Suprapubic skin (tissue), 4 donors: Measurements from ENCODE around the gene INPP5A. TPM values are rescaled to one million over a fixed set of nuclear protein-coding genes. Genes with fewer than 3 reads are reported as not detected.
A peak's percentile ranks its signal among the peaks of the same experiment; 100 is the strongest.

Source experiments
- DNase-seq, 2 donors: peaks; one replicate each; pipeline ENCODE4 v3.0.0-alpha.2; 2019; ENCODE audit warnings: low spot score in 2 of 2
- H3K27ac ChIP-seq: fragments of 200-600 bp; sonication (generic); one replicate; pipeline ENCODE4 v1.5.1; 2019
- H3K27me3 ChIP-seq: fragments of 200-600 bp; sonication (generic); one replicate; pipeline ENCODE4 v1.5.1; 2019
- H3K36me3 ChIP-seq: fragments of 200-600 bp; sonication (generic); one replicate; pipeline ENCODE4 v1.5.1; 2019
- H3K4me1 ChIP-seq: fragments of 200-600 bp; sonication (generic); one replicate; pipeline ENCODE4 v1.5.1; 2019
- H3K4me3 ChIP-seq: fragments of 200-600 bp; sonication (generic); one replicate; pipeline ENCODE4 v1.5.1; 2019; ENCODE audit warnings: mild to moderate bottlenecking
- H3K9me3 ChIP-seq: fragments of 200-600 bp; sonication (generic); one replicate; pipeline ENCODE4 v1.5.1; 2019
- CTCF ChIP-seq, 2 donors: fragments of 200-600 bp in 1 of 2; fragments of 450-650 bp in 1 of 2; sonication (generic) in 1 of 2; IDR thresholded peaks; one replicate each; pipeline ENCODE4 v1.5.1; 2016 to 2019; ENCODE audit warnings: antibody characterized with exemption in 2 of 2, mild to moderate bottlenecking in 1 of 2, moderate library complexity in 1 of 2
- EP300 ChIP-seq: sonication (generic); formaldehyde crosslinking; IDR thresholded peaks from one replicate; pipeline ENCODE4 v1.6.1; 2017; ENCODE audit warnings: antibody characterized with exemption
- POLR2A ChIP-seq, 2 donors: fragments of 450-650 bp; IDR thresholded peaks; one replicate each; pipeline ENCODE4 v1.6.1; 2017; ENCODE audit warnings: antibody characterized with exemption in 2 of 2, mild to moderate bottlenecking in 2 of 2, moderate library complexity in 2 of 2
- POLR2AphosphoS5 ChIP-seq, 3 donors: sonication (generic); formaldehyde crosslinking; IDR thresholded peaks; one replicate each; pipeline ENCODE4 v1.6.1; 2017; ENCODE audit warnings: antibody characterized with exemption in 3 of 3
- whole genome bisulfite sequencing: methylation state at CpG from one replicate; pipeline ENCODE4 v1.1.5; 2018; 5-methylcytosine and 5-hydroxymethylcytosine counted together
- total RNA-seq, 4 donors: library from RNA; depleted of rRNA; stranded (reverse); fragments of >200 nt; gene quantifications; one replicate each; pipeline ENCODE4 v1.1.0, GENCODE V29; 2016

Gene INPP5A
- total RNA-seq, 4 donors from 2014 or later: 28.1 to 39.1 (median 32.3) TPM

- no peak for DNase-seq
- WGBS: 84% methylated on average over 8 of the region's 8 CpGs
- TF ChIP-seq POLR2A (IDR thresholded peaks at IDR 0.05) (no peak), POLR2AphosphoS5 (IDR thresholded peaks at IDR 0.05) (no peak), EP300 (no peak), CTCF (IDR thresholded peaks at IDR 0.05) (no peak)
- peaks cover 3% of the 10 kb centered on the region for H3K4me1 ChIP-seq
- H3K27me3 ChIP-seq: no peaks in the 10 kb centered on the region
- no peaks in the 10 kb centered on the region for H3K36me3 ChIP-seq
- no peak overlapping the region for H3K27ac ChIP-seq
- H3K9me3 ChIP-seq: no peaks in the 10 kb centered on the region
- H3K4me3 ChIP-seq: no peak overlapping the region
Observed at GRCh38 chr10:132605390-132605789, 67.8 kb downstream of the INPP5A start.

GRCh38 chr10:132606031-132606491 lies 68.5 kb downstream of the INPP5A start:
- Histone ChIP-seq H3K4me3 (no peak overlapping the region), H3K4me1 (peaks cover 3% of the 10 kb centered on the region), H3K27ac (no peak overlapping the region), H3K9me3 (no peaks in the 10 kb centered on the region), H3K36me3 (no peaks in the 10 kb centered on the region), H3K27me3 (no peaks in the 10 kb centered on the region)
- WGBS: 72% methylated on average over 4 of the region's 28 CpGs
- no peak for DNase-seq
- no peak for TF ChIP-seq POLR2AphosphoS5 (IDR thresholded peaks at IDR 0.05)
- no peak for TF ChIP-seq POLR2A (IDR thresholded peaks at IDR 0.05)
- TF ChIP-seq CTCF (IDR thresholded peaks at IDR 0.05): no peak

GRCh38 chr10:132606536-132607316 lies 69.1 kb downstream of the INPP5A start:
- H3K36me3 ChIP-seq: no peaks in the 10 kb centered on the region
- TF ChIP-seq EP300: no peak
- no peak for TF ChIP-seq POLR2AphosphoS5 (IDR thresholded peaks at IDR 0.05)
- TF ChIP-seq POLR2A (IDR thresholded peaks at IDR 0.05): no peak
- no peak for TF ChIP-seq CTCF (IDR thresholded peaks at IDR 0.05)
- H3K27ac ChIP-seq: no peak overlapping the region
- H3K27me3 ChIP-seq: no peaks in the 10 kb centered on the region
- peaks cover 3% of the 10 kb centered on the region for H3K4me1 ChIP-seq
- H3K4me3 ChIP-seq: no peak overlapping the region
- 88% methylated on average over 39 of the region's 40 CpGs for WGBS
- H3K9me3 ChIP-seq: no peaks in the 10 kb centered on the region
- peak in 1 of 2 donors; percentile 51 for DNase-seq

GRCh38 chr10:132607491-132607890 lies 69.9 kb downstream of the INPP5A start:
- peaks cover 3% of the 10 kb centered on the region for H3K4me1 ChIP-seq
- WGBS: 88% methylated on average over 15 of the region's 20 CpGs
- no peak overlapping the region for H3K27ac ChIP-seq
- H3K27me3 ChIP-seq: no peaks in the 10 kb centered on the region
- TF ChIP-seq CTCF (IDR thresholded peaks at IDR 0.05) (no peak), POLR2AphosphoS5 (IDR thresholded peaks at IDR 0.05) (no peak), EP300 (no peak), POLR2A (IDR thresholded peaks at IDR 0.05) (no peak)
- H3K4me3 ChIP-seq: no peak overlapping the region
- H3K9me3 ChIP-seq: no peaks in the 10 kb centered on the region
- no peaks in the 10 kb centered on the region for H3K36me3 ChIP-seq
- DNase-seq: no peak

- no peaks in the 10 kb centered on the region for H3K27me3 ChIP-seq
- peak in 1 of 2 donors; percentile 44 for DNase-seq
- no peaks in the 10 kb centered on the region for H3K36me3 ChIP-seq
- no peaks in the 10 kb centered on the region for H3K9me3 ChIP-seq
- H3K4me3 ChIP-seq: no peak overlapping the region
- TF ChIP-seq POLR2A (IDR thresholded peaks at IDR 0.05): no peak
- TF ChIP-seq EP300: no peak
- no peak for TF ChIP-seq CTCF (IDR thresholded peaks at IDR 0.05)
- no peak for TF ChIP-seq POLR2AphosphoS5 (IDR thresholded peaks at IDR 0.05)
- H3K4me1 ChIP-seq: peaks cover 3% of the 10 kb centered on the region
- no peak overlapping the region for H3K27ac ChIP-seq
- 91% methylated on average over 19 of the region's 25 CpGs for WGBS
Observed at GRCh38 chr10:132607961-132608495, 70.4 kb downstream of the INPP5A start.
